ENCODE data around the gene BAIAP2. TPM values are rescaled to one million over a fixed set of nuclear protein-coding genes. Genes with fewer than 3 reads are reported as not detected.
A peak's percentile ranks its signal among the peaks of the same experiment; 100 is the strongest.

The BAIAP2 gene
- total RNA-seq, 1 donor from 2014 or later, result 139 TPM

DNA sequence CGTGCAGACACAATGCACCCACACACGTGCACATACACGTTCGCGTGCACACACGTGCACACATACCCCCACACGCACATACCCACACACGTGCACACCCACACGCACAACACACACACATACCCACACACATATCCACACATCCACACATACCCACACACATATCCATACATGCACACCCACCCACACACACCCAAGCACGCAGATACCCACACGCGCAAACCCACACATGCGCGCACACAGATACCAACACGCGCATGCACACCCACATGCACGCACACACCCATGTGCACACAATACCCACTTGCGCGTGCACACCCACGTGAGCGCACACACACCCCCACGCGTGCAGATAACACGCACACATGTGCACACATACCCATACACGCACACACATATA is 103.5 kb downstream of the BAIAP2 start:
- TF ChIP-seq, protein P1, sequence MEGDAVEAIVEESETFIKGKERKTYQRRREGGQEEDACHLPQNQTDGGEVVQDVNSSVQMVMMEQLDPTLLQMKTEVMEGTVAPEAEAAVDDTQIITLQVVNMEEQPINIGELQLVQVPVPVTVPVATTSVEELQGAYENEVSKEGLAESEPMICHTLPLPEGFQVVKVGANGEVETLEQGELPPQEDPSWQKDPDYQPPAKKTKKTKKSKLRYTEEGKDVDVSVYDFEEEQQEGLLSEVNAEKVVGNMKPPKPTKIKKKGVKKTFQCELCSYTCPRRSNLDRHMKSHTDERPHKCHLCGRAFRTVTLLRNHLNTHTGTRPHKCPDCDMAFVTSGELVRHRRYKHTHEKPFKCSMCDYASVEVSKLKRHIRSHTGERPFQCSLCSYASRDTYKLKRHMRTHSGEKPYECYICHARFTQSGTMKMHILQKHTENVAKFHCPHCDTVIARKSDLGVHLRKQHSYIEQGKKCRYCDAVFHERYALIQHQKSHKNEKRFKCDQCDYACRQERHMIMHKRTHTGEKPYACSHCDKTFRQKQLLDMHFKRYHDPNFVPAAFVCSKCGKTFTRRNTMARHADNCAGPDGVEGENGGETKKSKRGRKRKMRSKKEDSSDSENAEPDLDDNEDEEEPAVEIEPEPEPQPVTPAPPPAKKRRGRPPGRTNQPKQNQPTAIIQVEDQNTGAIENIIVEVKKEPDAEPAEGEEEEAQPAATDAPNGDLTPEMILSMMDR (IDR thresholded peaks at IDR 0.05), result no peak
- no peaks in the 10 kb centered on the region for H3K9me3 ChIP-seq
- H3K4me3 ChIP-seq, result no peak overlapping the region
- no peak for DNase-seq
- no peaks in the 10 kb centered on the region for H3K27me3 ChIP-seq
- H3K36me3 ChIP-seq, result no peaks in the 10 kb centered on the region
- no peak overlapping the region for H3K27ac ChIP-seq
- intact Hi-C loops (cut with DNase I), result no loop called here
- H3K4me1 ChIP-seq, result peaks cover 7% of the 10 kb centered on the region
- ATAC-seq, result no peak

DNA sequence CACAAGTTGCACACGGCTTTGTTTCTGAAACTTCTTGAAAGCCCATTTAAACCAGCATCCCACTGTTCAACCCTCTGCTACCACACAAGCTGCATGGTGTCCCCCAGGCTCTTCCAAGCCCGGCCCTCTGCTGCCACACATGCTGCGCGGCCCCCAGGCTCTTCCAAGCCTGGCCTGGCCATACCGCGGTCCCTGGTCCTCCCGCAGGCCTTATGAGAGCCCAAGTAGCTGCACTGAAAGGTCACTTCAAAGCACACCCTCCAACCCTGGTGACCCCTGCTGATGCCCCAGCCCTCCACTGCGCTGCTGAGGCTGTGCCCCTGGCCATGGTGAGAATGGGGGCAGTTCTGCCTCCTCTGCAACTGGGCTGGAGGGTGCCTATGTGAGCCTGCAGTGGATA is 104.5 kb downstream of the BAIAP2 start:
- TF ChIP-seq, protein P1 (IDR thresholded peaks at IDR 0.05), result no peak
- no peak for DNase-seq
- Histone ChIP-seq H3K27ac (no peak overlapping the region), H3K36me3 (no peaks in the 10 kb centered on the region), H3K9me3 (no peaks in the 10 kb centered on the region), H3K4me1 (peaks cover 7% of the 10 kb centered on the region), H3K27me3 (no peaks in the 10 kb centered on the region), H3K4me3 (no peak overlapping the region)
- intact Hi-C loops (cut with DNase I), result no loop called here
- no peak for ATAC-seq

DNA sequence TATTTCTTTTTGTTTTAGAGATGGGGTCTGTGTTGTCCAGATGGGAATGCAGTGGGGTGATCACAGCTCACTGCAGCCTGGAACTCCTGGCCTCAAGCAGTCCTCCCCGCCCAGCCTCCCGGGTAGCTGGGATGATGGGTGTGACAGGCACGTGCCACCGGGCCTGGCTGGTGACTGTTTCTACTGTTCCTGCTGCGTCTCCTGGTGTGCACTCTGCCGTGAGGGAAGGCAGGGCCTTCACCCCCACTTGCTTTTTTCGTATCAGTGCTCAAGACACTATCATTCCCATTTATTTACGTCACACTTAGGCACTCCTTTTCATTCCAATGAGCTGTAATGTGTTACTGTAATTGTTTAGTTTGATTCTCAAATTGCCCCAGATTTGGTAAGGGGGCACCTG is 105.1 kb downstream of the BAIAP2 start:
- DNase-seq (no peak), ATAC-seq (no peak)
- H3K9me3 ChIP-seq, result no peaks in the 10 kb centered on the region
- no peaks in the 10 kb centered on the region for H3K27me3 ChIP-seq
- H3K27ac ChIP-seq, result no peak overlapping the region
- H3K36me3 ChIP-seq, result no peaks in the 10 kb centered on the region
- intact Hi-C loops (cut with DNase I), result no loop called here
- TF ChIP-seq, protein P1 (IDR thresholded peaks at IDR 0.05), result no peak
- no peak overlapping the region for H3K4me3 ChIP-seq
- H3K4me1 ChIP-seq, result peaks cover 7% of the 10 kb centered on the region

DNA sequence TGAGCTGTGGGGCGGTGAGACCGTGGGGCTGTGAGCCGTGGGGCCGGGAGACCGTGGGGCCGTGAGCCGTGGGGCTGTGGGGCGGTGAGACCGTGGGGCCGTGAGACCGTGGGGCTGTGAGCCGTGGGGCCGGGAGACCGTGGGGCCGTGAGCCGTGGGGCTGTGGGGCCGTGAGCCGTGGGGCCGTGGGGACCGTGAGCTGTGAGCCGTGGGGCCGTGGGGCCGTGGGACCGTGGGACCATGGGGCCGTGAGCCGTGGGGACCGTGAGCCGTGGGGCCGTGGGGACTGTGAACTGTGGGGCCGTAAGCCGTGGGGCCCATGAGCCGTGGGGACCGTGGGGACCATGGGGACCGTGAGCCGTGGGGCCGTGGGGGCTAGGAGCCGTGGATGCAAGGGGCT is 105.7 kb downstream of the BAIAP2 start:
- ATAC-seq (no peak), DNase-seq (no peak)
- TF ChIP-seq, protein P1 (IDR thresholded peaks at IDR 0.05), result no peak
- Histone ChIP-seq H3K4me3 (no peak overlapping the region), H3K36me3 (no peaks in the 10 kb centered on the region), H3K4me1 (peaks cover 7% of the 10 kb centered on the region), H3K9me3 (no peaks in the 10 kb centered on the region), H3K27me3 (no peaks in the 10 kb centered on the region), H3K27ac (no peak overlapping the region)
- intact Hi-C loops (cut with DNase I), result no loop called here

DNA sequence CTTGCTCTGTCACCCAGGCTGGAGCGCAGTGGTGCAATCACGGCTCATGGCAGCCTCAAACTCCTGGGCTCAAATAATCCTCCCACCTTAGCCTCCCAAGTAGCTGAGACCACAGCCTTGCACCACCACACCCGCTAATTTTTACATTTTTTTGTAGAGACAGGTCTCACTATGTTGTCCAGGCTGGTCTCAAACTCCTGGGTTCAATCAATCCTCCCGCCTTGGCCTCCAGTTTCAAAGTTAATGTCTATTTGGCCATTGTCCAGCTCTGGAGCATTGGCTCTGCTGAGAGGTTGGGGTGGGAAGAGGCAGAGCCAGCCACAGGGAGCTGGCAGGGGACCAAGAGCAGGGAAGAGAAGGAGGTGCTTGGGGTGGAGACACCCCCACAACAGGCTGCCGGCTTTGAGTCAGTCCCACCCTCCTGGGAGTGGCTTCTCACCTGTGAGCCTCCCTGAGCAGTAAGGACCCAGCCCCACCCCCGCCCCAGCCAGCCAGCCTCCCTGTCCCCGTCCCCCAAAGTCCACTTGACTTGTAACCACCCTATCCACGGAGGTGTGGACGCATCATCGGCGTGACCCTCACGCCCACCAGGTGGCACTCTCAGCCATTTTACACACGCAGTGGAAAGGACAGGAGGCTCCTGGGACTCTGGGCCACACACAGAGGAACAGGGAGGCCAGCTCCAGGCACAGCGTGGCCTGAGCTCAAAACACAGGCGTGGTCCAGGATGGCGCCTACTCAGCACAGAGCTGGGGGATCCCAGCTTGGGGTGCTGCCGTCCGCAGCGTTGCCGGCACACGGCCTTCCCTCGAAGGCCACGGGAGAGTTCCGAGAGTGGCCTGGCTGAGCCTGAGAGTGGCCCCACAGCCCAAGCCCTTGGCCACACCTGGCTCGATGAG is 107.6 kb downstream of the BAIAP2 start:
- peak; percentile 92 for ATAC-seq
- peak; percentile 89 for DNase-seq
- no peaks in the 10 kb centered on the region for H3K9me3 ChIP-seq
- no peak overlapping the region for H3K4me3 ChIP-seq
- intact Hi-C loops (cut with DNase I), result no loop called here
- no peaks in the 10 kb centered on the region for H3K27me3 ChIP-seq
- no peak overlapping the region for H3K27ac ChIP-seq
- peaks cover 7% of the 10 kb centered on the region for H3K4me1 ChIP-seq
- TF ChIP-seq, protein P1 (IDR thresholded peaks at IDR 0.05), result peak; percentile 60
- H3K36me3 ChIP-seq, result no peaks in the 10 kb centered on the region
